ENCODE data around the gene TMA7.

GRCh38 chr3:48426401-48426909 lies 13.6 kb upstream of the TMA7 start:
- TF ChIP-seq CTCF (conservative IDR thresholded peaks at IDR 0.05; ENCODE audit: low read length) (no peak), EZH2phosphoT487 (IDR thresholded peaks at IDR 0.05; ENCODE audit: borderline replicate concordance, low read depth, low read length) (no peak)
